Hepatocyte (in vitro differentiated cells): ENCODE data around the gene MYCBPAP.

Source experiments
- EZH2 ChIP-seq: fragments of 200-600 bp; sonication (generic); IDR thresholded peaks from 2 replicates; pipeline ENCODE4 v1.6.1; 2016; ENCODE audit warnings: antibody characterized with exemption, mild to moderate bottlenecking, borderline replicate concordance
- EZH2phosphoT487 ChIP-seq: fragments of 200-600 bp; sonication (generic); IDR thresholded peaks from one replicate; pipeline ENCODE4 v1.6.1; 2018; ENCODE audit warnings: antibody characterized with exemption, mild to moderate bottlenecking, low read depth, moderate library complexity; ENCODE audit not compliant: unreplicated experiment, severe bottlenecking
- TF ChIP-seq, protein P1 (sequence below): fragments of 200-600 bp; sonication (generic); IDR thresholded peaks from 2 replicates; pipeline ENCODE4 v1.5.1; 2016; ENCODE audit warnings: antibody characterized with exemption, mild to moderate bottlenecking; ENCODE audit not compliant: poor library complexity

DNA sequence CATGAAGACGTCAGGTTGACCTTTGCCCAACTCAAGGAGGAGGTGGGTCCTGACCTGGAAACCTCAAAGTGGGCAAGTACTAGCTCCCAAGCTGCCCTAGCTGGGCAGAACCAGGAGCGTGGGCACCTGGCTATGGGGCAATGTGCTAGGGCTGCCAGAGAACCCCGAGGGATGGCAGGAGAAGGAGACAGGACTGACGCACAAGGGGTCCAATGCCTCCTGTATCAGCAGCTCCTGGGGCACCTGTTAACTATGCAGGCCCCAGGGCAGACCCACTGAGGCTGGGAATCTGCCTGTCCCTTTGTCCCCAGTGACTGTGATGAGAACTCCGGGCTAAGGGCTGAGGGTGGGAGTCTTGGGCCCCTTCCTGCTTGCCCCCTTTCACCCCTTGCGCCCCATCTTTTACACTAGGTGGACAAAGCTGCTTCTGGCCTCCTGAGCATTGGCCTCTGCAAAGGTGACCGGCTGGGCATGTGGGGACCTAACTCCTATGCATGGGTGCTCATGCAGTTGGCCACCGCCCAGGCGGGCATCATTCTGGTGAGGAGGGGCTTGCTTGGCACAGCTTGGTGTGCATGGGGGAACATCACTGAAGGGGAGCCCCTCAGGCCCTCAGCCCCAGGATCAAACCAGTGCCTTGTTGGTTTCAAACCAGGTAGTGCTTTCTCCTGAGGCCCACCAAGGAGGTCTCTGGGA is 47.3 kb upstream of the MYCBPAP start:
- TF ChIP-seq, protein P1, sequence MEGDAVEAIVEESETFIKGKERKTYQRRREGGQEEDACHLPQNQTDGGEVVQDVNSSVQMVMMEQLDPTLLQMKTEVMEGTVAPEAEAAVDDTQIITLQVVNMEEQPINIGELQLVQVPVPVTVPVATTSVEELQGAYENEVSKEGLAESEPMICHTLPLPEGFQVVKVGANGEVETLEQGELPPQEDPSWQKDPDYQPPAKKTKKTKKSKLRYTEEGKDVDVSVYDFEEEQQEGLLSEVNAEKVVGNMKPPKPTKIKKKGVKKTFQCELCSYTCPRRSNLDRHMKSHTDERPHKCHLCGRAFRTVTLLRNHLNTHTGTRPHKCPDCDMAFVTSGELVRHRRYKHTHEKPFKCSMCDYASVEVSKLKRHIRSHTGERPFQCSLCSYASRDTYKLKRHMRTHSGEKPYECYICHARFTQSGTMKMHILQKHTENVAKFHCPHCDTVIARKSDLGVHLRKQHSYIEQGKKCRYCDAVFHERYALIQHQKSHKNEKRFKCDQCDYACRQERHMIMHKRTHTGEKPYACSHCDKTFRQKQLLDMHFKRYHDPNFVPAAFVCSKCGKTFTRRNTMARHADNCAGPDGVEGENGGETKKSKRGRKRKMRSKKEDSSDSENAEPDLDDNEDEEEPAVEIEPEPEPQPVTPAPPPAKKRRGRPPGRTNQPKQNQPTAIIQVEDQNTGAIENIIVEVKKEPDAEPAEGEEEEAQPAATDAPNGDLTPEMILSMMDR = no peak
- no peak for TF ChIP-seq EZH2phosphoT487
- no peak for TF ChIP-seq EZH2
